SK-N-SH (cell line): Measurements from ENCODE around the gene ADGRG7. TPM values are rescaled to one million over a fixed set of nuclear protein-coding genes. Genes with fewer than 3 reads are reported as not detected.
A peak's percentile ranks its signal among the peaks of the same experiment; 100 is the strongest.

ENCODE experiments used
- CTCF ChIA-PET: fragments of 300-600, 350-600 bp; formaldehyde crosslinking; extraction: SDS; loops from one replicate; lab custom pipeline; 2021; lab: Yijun Ruan, JAX
- POLR2A ChIA-PET: fragments of 350-600 bp; sonication (Branson Sonifier 250); formaldehyde crosslinking; extraction: SDS; loops from one replicate; lab custom pipeline; 2020; ENCODE audit warnings: antibody characterized with exemption, inconsistent platforms; lab: Yijun Ruan, JAX
- DNase-seq: peaks from one replicate; pipeline ENCODE4 v3.0.0; 2012
- H2AFZ ChIP-seq: fragments of 200-600 bp; sonication (generic); 2 replicates; pipeline ENCODE4 v1.8.1; 2016; ENCODE audit warnings: antibody characterized with exemption, mild to moderate bottlenecking, low read depth
- H3F3A ChIP-seq: fragments of 200-600 bp; sonication (generic); replicated peaks from 2 replicates; pipeline ENCODE3; 2016; ENCODE audit warnings: antibody characterized with exemption, mild to moderate bottlenecking; ENCODE audit not compliant: insufficient read depth
- H3K27ac ChIP-seq, 2 experiments: fragments of 200-500 bp in 1 of 2; fragments of 200-600 bp in 1 of 2; sonication (Bioruptor generic) in 1 of 2; sonication (generic), shearing (Covaris generic) in 1 of 2; 2 replicates each; pipeline versions ENCODE4 v1.5.1 to v1.6.1; 2014 to 2016; ENCODE audit warnings: low read depth in 2 of 2, inconsistent platforms in 1 of 2, low read length in 1 of 2, mild to moderate bottlenecking in 1 of 2, mixed read lengths in 1 of 2
- H3K27me3 ChIP-seq: fragments of 200-600 bp; sonication (generic), shearing (Covaris generic); 2 replicates; pipeline ENCODE4 v1.6.1; 2016; ENCODE audit warnings: mixed run types; ENCODE audit not compliant: insufficient read depth
- H3K36me3 ChIP-seq, 2 experiments: fragments of 200-500 bp in 1 of 2; fragments of 200-600 bp in 1 of 2; sonication (Bioruptor generic) in 1 of 2; sonication (generic) in 1 of 2; replicated peaks in 1 of 2; 2 replicates each; pipeline versions ENCODE3 to v1.5.1; 2014 to 2016; ENCODE audit warnings: low read length in 1 of 2, mild to moderate bottlenecking in 1 of 2; ENCODE audit not compliant: insufficient read depth in 2 of 2, control insufficient read depth in 1 of 2
- H3K4me1 ChIP-seq, 2 experiments: fragments of 200-500 bp in 1 of 2; fragments of 200-600 bp in 1 of 2; sonication (Bioruptor generic) in 1 of 2; sonication (generic), shearing (Covaris generic) in 1 of 2; 2 replicates each; pipeline versions ENCODE4 v1.5.1 to v1.6.1; 2014 to 2016; ENCODE audit warnings: low read depth in 1 of 2, low read length in 1 of 2, mixed run types in 1 of 2; ENCODE audit not compliant: insufficient read depth in 2 of 2, control insufficient read depth in 1 of 2
- H3K4me2 ChIP-seq: fragments of 200-600 bp; sonication (generic), shearing (Covaris generic); 2 replicates; pipeline ENCODE4 v1.6.1; 2017; ENCODE audit warnings: mixed run types
- H3K4me3 ChIP-seq, 2 experiments: fragments of 200-500 bp in 1 of 2; fragments of 200-600 bp in 1 of 2; sonication (Bioruptor generic) in 1 of 2; sonication (generic), shearing (Covaris generic) in 1 of 2; 2 replicates each; pipeline versions ENCODE4 v1.5.1 to v1.8.1; 2014 to 2016; ENCODE audit warnings: low read depth in 2 of 2, inconsistent platforms in 1 of 2, low read length in 1 of 2, mild to moderate bottlenecking in 1 of 2, mixed read lengths in 1 of 2, moderate library complexity in 1 of 2
- H3K79me2 ChIP-seq: fragments of 200-600 bp; sonication (generic); 2 replicates; pipeline ENCODE4 v1.8.1; 2017; ENCODE audit warnings: mild to moderate bottlenecking; ENCODE audit not compliant: insufficient read depth
- H3K9ac ChIP-seq: fragments of 200-600 bp; sonication (generic); 2 replicates; pipeline ENCODE4 v1.6.1; 2017; ENCODE audit warnings: mixed run types
- H3K9me2 ChIP-seq: fragments of 200-600 bp; sonication (generic); 2 replicates; pipeline ENCODE4 v1.6.1; 2017; ENCODE audit warnings: mixed run types
- H3K9me3 ChIP-seq: fragments of 200-600 bp; sonication (generic); 2 replicates; pipeline ENCODE4 v1.6.1; 2017; ENCODE audit warnings: mixed run types, mild to moderate bottlenecking, moderate library complexity
- H4K20me1 ChIP-seq: fragments of 200-600 bp; sonication (generic); 2 replicates; pipeline ENCODE4 v1.6.1; 2017; ENCODE audit warnings: mild to moderate bottlenecking, mixed run types; ENCODE audit not compliant: insufficient read depth
- ELF1 ChIP-seq: IDR thresholded peaks from 2 replicates; pipeline ENCODE4 v1.4.0; 2012
- EP300 ChIP-seq, 2 experiments: IDR thresholded peaks; 2 replicates each; pipeline versions ENCODE4 v1.4.0 to v1.6.1; 2012; ENCODE audit warnings: borderline replicate concordance in 1 of 2, low read depth in 1 of 2, low read length in 1 of 2
- FOXJ3 ChIP-seq: sonication (generic); formaldehyde crosslinking; IDR thresholded peaks from 2 replicates; pipeline ENCODE4 v1.5.1; 2020; ENCODE audit warnings: mild to moderate bottlenecking, missing genetic modification reagents
- FOXM1 ChIP-seq: IDR thresholded peaks from 2 replicates; pipeline ENCODE4 v1.4.0; 2012; ENCODE audit warnings: low read depth, mild to moderate bottlenecking
- JUND ChIP-seq: IDR thresholded peaks from 2 replicates; pipeline ENCODE4 v1.4.0; 2012
- NFIC ChIP-seq: IDR thresholded peaks from 2 replicates; pipeline ENCODE4 v1.4.0; 2012; ENCODE audit warnings: borderline replicate concordance
- NRF1 ChIP-seq: IDR thresholded peaks from 2 replicates; pipeline ENCODE4 v1.6.1; 2012; ENCODE audit warnings: low read depth, mild to moderate bottlenecking, low read length
- POLR2AphosphoS5 ChIP-seq: IDR thresholded peaks from 2 replicates; pipeline ENCODE4 v1.6.1; 2012; ENCODE audit warnings: low read depth, low read length
- RFX5 ChIP-seq: IDR thresholded peaks from 2 replicates; pipeline ENCODE4 v1.6.1; 2012; ENCODE audit warnings: mild to moderate bottlenecking, improper control_type of control experiment, low read length
- RXRA ChIP-seq: IDR thresholded peaks from 2 replicates; pipeline ENCODE4 v1.4.0; 2012; ENCODE audit warnings: low read depth, mild to moderate bottlenecking, borderline replicate concordance
- SMC3 ChIP-seq: IDR thresholded peaks from 2 replicates; pipeline ENCODE4 v1.6.1; 2012; ENCODE audit warnings: low read depth, low read length, improper control_type of control experiment
- TAF1 ChIP-seq: IDR thresholded peaks from 2 replicates; pipeline ENCODE4 v1.6.1; 2012; ENCODE audit warnings: low read depth, mild to moderate bottlenecking, low read length, moderate library complexity, borderline replicate concordance
- WGBS: methylation state at CpG from one replicate; pipeline ENCODE4 v1.1.6; 2017; ENCODE audit warnings: low lambda C conversion rate; 5-methylcytosine and 5-hydroxymethylcytosine counted together
- polyA plus RNA-seq, 3 experiments: library from polyadenylated mRNA; depleted of rRNA; stranded (reverse); fragments of >200 nt; gene quantifications; 2 replicates each; pipeline ENCODE4 v1.2.3, GENCODE V29; 2012
- TF ChIP-seq, protein P1 (sequence below): IDR thresholded peaks from 2 replicates; pipeline ENCODE4 v1.4.0; 2012; ENCODE audit warnings: low read depth
- TF ChIP-seq, protein P2 (sequence below): IDR thresholded peaks from 2 replicates; pipeline ENCODE4 v1.4.0; 2012; ENCODE audit warnings: low read depth, borderline replicate concordance
- TF ChIP-seq, protein P3 (sequence below): fragments of 150-350 bp; IDR thresholded peaks from 2 replicates; pipeline ENCODE4 v1.6.1; 2017; ENCODE audit warnings: antibody characterized with exemption, low read length, low read depth, borderline replicate concordance
- TF ChIP-seq, protein P4 (sequence below): fragments of 200-600 bp; sonication (generic); IDR thresholded peaks from 2 replicates; pipeline ENCODE4 v1.6.1; 2017; ENCODE audit warnings: antibody characterized with exemption, mild to moderate bottlenecking, moderate library complexity
- TF ChIP-seq, protein P5 (sequence below): IDR thresholded peaks from 2 replicates; pipeline ENCODE4 v1.4.0; 2012; ENCODE audit warnings: low read depth, borderline replicate concordance

Gene ADGRG7
- polyA plus RNA-seq, 1 of the 3 experiments (the other 2 are of a cell fraction): not detected

DNA sequence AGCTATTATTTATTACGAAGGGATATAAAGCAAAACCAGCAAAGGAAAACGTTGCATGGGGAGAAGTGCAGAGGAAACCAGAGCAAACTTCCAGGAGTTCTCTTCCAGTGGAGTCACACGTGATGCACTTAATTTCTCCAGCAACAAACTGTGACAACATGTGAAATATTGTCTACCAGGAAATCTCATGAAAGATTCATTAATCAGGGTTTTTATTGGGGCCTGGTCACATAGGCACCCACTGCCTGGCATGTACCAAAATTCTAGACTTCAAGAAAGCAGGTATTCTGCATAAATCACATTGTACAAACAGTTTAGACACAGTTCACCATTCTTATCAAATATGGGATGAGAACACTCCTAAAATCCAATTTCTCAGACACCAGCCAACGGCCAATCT is 94.5 kb downstream of the ADGRG7 start:
- no peaks in the 10 kb centered on the region for H3K9me2 ChIP-seq
- POLR2A ChIA-PET: no interaction called here
- H2AFZ ChIP-seq: no peak overlapping the region
- WGBS: 90% methylated on average over 4 of the region's 4 CpGs
- peaks cover 4 to 11% of the 10 kb centered on the region in 2 experiments for H3K4me1 ChIP-seq
- no peak for DNase-seq
- TF ChIP-seq TAF1 (no peak), RFX5 (no peak), SMC3 (no peak)
- TF ChIP-seq, protein P1, sequence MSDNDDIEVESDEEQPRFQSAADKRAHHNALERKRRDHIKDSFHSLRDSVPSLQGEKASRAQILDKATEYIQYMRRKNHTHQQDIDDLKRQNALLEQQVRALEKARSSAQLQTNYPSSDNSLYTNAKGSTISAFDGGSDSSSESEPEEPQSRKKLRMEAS: no peak
- TF ChIP-seq, protein P2, sequence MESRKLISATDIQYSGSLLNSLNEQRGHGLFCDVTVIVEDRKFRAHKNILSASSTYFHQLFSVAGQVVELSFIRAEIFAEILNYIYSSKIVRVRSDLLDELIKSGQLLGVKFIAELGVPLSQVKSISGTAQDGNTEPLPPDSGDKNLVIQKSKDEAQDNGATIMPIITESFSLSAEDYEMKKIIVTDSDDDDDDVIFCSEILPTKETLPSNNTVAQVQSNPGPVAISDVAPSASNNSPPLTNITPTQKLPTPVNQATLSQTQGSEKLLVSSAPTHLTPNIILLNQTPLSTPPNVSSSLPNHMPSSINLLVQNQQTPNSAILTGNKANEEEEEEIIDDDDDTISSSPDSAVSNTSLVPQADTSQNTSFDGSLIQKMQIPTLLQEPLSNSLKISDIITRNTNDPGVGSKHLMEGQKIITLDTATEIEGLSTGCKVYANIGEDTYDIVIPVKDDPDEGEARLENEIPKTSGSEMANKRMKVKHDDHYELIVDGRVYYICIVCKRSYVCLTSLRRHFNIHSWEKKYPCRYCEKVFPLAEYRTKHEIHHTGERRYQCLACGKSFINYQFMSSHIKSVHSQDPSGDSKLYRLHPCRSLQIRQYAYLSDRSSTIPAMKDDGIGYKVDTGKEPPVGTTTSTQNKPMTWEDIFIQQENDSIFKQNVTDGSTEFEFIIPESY: no peak
- no peaks in the 10 kb centered on the region for H3K36me3 ChIP-seq
- H3K27me3 ChIP-seq: no peaks in the 10 kb centered on the region
- no peak overlapping the region for H3K9ac ChIP-seq
- no peaks in the 10 kb centered on the region for H4K20me1 ChIP-seq
- H3K4me3 ChIP-seq: no peak overlapping the region
- CTCF ChIA-PET: no interaction called here
- no peaks in the 10 kb centered on the region for H3K79me2 ChIP-seq
- no peaks in the 10 kb centered on the region for H3K9me3 ChIP-seq
- no peak overlapping the region for H3K27ac ChIP-seq
- no peak overlapping the region for H3K4me2 ChIP-seq
- peaks cover 19% of the 10 kb centered on the region for H3F3A ChIP-seq

DNA sequence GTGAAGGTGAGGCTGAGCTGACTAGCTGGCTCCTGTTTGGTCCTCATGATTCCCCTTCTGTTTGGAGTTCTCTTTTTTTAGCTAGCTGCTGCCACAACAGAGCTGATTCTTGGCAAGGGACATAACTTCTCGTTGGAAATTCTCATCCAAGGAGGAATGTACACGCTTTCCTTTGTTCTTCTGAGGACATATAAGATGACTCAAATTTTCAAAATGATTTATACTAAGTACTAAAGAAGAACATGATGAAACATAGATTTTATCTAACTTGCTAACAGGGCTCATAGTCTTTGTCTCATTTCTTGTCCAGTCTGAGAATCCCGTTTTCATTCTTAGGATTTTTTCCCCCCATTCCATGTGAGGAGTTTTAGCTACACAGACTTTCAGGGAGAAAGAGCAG is 97.0 kb downstream of the ADGRG7 start:
- POLR2A ChIA-PET: no interaction called here
- no peak for DNase-seq
- 6% methylated on average over 3 of the region's 3 CpGs for WGBS
- TF ChIP-seq EP300 (IDR thresholded peaks at IDR 0.05; ENCODE audit: borderline replicate concordance in 1 of 2, low read depth in 1 of 2, low read length in 1 of 2): peak in 1 of 2 experiments; percentile 56; a peak in 1 of 4 replicates
- TF ChIP-seq, protein P3, sequence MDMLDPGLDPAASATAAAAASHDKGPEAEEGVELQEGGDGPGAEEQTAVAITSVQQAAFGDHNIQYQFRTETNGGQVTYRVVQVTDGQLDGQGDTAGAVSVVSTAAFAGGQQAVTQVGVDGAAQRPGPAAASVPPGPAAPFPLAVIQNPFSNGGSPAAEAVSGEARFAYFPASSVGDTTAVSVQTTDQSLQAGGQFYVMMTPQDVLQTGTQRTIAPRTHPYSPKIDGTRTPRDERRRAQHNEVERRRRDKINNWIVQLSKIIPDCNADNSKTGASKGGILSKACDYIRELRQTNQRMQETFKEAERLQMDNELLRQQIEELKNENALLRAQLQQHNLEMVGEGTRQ: no peak
- TF ChIP-seq NFIC: peak; percentile 69; the same call in 1 of the 2 replicates
- no peak for TF ChIP-seq FOXJ3
- no peak for TF ChIP-seq NRF1
- TF ChIP-seq FOXM1: no peak
- no peak for TF ChIP-seq SMC3
- TF ChIP-seq, protein P2: 0 out of 2 replicates have a peak, but pooled peaks have one; percentile 37
- TF ChIP-seq, protein P1: no peak; the same call in 1 of the 2 replicates
- TF ChIP-seq ELF1: no peak
- no peak for TF ChIP-seq POLR2AphosphoS5
- TF ChIP-seq RXRA: no peak
- TF ChIP-seq, protein P4, sequence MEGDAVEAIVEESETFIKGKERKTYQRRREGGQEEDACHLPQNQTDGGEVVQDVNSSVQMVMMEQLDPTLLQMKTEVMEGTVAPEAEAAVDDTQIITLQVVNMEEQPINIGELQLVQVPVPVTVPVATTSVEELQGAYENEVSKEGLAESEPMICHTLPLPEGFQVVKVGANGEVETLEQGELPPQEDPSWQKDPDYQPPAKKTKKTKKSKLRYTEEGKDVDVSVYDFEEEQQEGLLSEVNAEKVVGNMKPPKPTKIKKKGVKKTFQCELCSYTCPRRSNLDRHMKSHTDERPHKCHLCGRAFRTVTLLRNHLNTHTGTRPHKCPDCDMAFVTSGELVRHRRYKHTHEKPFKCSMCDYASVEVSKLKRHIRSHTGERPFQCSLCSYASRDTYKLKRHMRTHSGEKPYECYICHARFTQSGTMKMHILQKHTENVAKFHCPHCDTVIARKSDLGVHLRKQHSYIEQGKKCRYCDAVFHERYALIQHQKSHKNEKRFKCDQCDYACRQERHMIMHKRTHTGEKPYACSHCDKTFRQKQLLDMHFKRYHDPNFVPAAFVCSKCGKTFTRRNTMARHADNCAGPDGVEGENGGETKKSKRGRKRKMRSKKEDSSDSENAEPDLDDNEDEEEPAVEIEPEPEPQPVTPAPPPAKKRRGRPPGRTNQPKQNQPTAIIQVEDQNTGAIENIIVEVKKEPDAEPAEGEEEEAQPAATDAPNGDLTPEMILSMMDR: no peak
- TF ChIP-seq, protein P5, sequence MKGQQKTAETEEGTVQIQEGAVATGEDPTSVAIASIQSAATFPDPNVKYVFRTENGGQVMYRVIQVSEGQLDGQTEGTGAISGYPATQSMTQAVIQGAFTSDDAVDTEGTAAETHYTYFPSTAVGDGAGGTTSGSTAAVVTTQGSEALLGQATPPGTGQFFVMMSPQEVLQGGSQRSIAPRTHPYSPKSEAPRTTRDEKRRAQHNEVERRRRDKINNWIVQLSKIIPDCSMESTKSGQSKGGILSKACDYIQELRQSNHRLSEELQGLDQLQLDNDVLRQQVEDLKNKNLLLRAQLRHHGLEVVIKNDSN: no peak
- peak; percentile 70 for TF ChIP-seq JUND

More for the DNA sequence above, 97.0 kb downstream of the ADGRG7 start:
- CTCF ChIA-PET: interaction anchor here (1.0 to 1.2 kb wide), 2 partner anchors 37 to 490 kb away, joined by 3 to 4 read pairs; no protein-coding TSS in a partner anchor
- Histone ChIP-seq H3K36me3 (peaks cover under 1 to 6% of the 10 kb centered on the region in 2 experiments), H3K4me1 (peaks cover 8 to 14% of the 10 kb centered on the region in 2 experiments), H3K9me3 (no peaks in the 10 kb centered on the region), H2AFZ (peak overlapping the region; percentile 82), H3F3A (peaks cover 29% of the 10 kb centered on the region), H3K4me3 (0 out of 4 replicates have a peak overlapping the region, but pooled peaks of 1 of the 2 experiments have one; percentile 19), H3K27ac (peak overlapping the region; percentile 34 to 84; a peak in 3 of 4 replicates), H3K79me2 (peaks cover 16% of the 10 kb centered on the region), H3K9ac (peak overlapping the region; percentile 49; the same call in 1 of the 2 replicates), H3K27me3 (no peaks in the 10 kb centered on the region), H3K9me2 (no peaks in the 10 kb centered on the region), H3K4me2 (peak overlapping the region; percentile 70), H4K20me1 (peaks cover 7% of the 10 kb centered on the region)
